Panc1 (cell line): Measurements from ENCODE around the gene USB1. TPM values are rescaled to one million over a fixed set of nuclear protein-coding genes. Genes with fewer than 3 reads are reported as not detected.

Experiments
- ATAC-seq: fragments of 200-7000 bp; cut with Tn5 transposase; 2 replicates; pipeline ENCODE4 v1.9.1; 2020; ENCODE audit warnings: mild to moderate bottlenecking, moderate library complexity
- BruUV-seq: library from RNA; stranded (reverse); fragments of 400-500 nt; replicated peaks from 2 replicates; lab custom pipeline; 2021; lab: Mats Ljungman, UMichigan
- CTCF ChIA-PET: fragments of 300-600 bp; sonication (Branson Sonifier 250); formaldehyde crosslinking; loops from one replicate; lab custom pipeline; 2022; ENCODE audit warnings: antibody characterized with exemption; lab: Charles Lee
- POLR2A ChIA-PET: fragments of 300-600 bp; sonication (Branson Sonifier 250); formaldehyde crosslinking; loops from one replicate; lab custom pipeline; 2022; ENCODE audit warnings: antibody characterized with exemption; lab: Charles Lee
- DNase-seq: peaks from one replicate; pipeline ENCODE4 v3.0.0-alpha.2; 2010; ENCODE audit warnings: low read depth, low spot score
- H3K27ac ChIP-seq: 2 replicates; pipeline ENCODE4 v1.5.1; 2011; ENCODE audit warnings: mild to moderate bottlenecking, low read length, inconsistent platforms
- H3K27me3 ChIP-seq: fragments of 200-500 bp; sonication (Bioruptor generic); 2 replicates; pipeline ENCODE4 v1.6.0; 2014; ENCODE audit warnings: low read length, inconsistent platforms; ENCODE audit not compliant: control insufficient read depth, insufficient read depth
- H3K36me3 ChIP-seq: fragments of 200-500 bp; sonication (Bioruptor generic); 2 replicates; pipeline ENCODE4 v1.5.1; 2014; ENCODE audit warnings: inconsistent platforms, mild to moderate bottlenecking, low read length, moderate library complexity; ENCODE audit not compliant: control insufficient read depth, insufficient read depth
- H3K4me1 ChIP-seq: 2 replicates; pipeline ENCODE4 v1.5.1; 2011; ENCODE audit warnings: inconsistent platforms, mild to moderate bottlenecking, low read length, moderate library complexity; ENCODE audit not compliant: control insufficient read depth, insufficient read depth
- H3K4me3 ChIP-seq, 2 experiments: 2 replicates each; pipeline ENCODE4 v1.5.1; 2011 to 2012; ENCODE audit warnings: low read depth in 2 of 2, low read length in 2 of 2, mild to moderate bottlenecking in 2 of 2, inconsistent platforms in 1 of 2, moderate library complexity in 1 of 2
- H3K9me3 ChIP-seq: fragments of 200-500 bp; sonication (Bioruptor generic); 2 replicates; pipeline ENCODE4 v1.5.1; 2014; ENCODE audit warnings: low read depth, mild to moderate bottlenecking, inconsistent platforms, low read length, moderate library complexity; ENCODE audit not compliant: control insufficient read depth, insufficient read depth
- POLR2AphosphoS5 ChIP-seq: IDR thresholded peaks from 2 replicates; pipeline ENCODE4 v1.6.1; 2012; ENCODE audit warnings: mild to moderate bottlenecking, low read depth, low read length, moderate library complexity
- SIN3A ChIP-seq: IDR thresholded peaks from 2 replicates; pipeline ENCODE4 v1.6.1; 2012; ENCODE audit warnings: low read depth, mild to moderate bottlenecking, low read length, moderate library complexity, borderline replicate concordance; ENCODE audit not compliant: insufficient read depth
- TCF7L2 ChIP-seq: IDR thresholded peaks from 2 replicates; pipeline ENCODE4 v1.6.1; 2011; ENCODE audit warnings: mild to moderate bottlenecking, low read depth, low read length, inconsistent platforms
- in situ Hi-C: cut with HindIII; loops from 2 replicates; pipeline ENCODE4 v1.10.0; 2016; ENCODE audit warnings: low sequenced_read_pairs, low pct_unique_long_range_greater_than_20kb
- intact Hi-C: fragments of 100-400 bp; cut with micrococcal nuclease; formaldehyde crosslinking; loops from one replicate; pipeline ENCODE4 v1.10.0; 2022; ENCODE audit not compliant: unreplicated experiment
- total RNA-seq: library from RNA; stranded (reverse); gene quantifications from one replicate; pipeline ENCODE4 v1.2.1, GENCODE V29; 2021; ENCODE audit not compliant: unreplicated experiment
- TF ChIP-seq, protein P1 (sequence below): fragments of 450-650 bp; IDR thresholded peaks from 2 replicates; pipeline ENCODE4 v1.5.1; 2017; ENCODE audit warnings: mild to moderate bottlenecking
- TF ChIP-seq, protein P2 (sequence below), 2 experiments: IDR thresholded peaks; 2 replicates each; pipeline ENCODE4 v1.6.1; 2011 to 2012; ENCODE audit warnings: low read depth in 2 of 2, control low read depth in 1 of 2, low read length in 1 of 2, mild to moderate bottlenecking in 1 of 2, moderate library complexity in 1 of 2; ENCODE audit not compliant: insufficient read depth in 1 of 2

Gene USB1
- total RNA-seq, 1 experiment from 2014 or later, result 58.2 TPM

DNA sequence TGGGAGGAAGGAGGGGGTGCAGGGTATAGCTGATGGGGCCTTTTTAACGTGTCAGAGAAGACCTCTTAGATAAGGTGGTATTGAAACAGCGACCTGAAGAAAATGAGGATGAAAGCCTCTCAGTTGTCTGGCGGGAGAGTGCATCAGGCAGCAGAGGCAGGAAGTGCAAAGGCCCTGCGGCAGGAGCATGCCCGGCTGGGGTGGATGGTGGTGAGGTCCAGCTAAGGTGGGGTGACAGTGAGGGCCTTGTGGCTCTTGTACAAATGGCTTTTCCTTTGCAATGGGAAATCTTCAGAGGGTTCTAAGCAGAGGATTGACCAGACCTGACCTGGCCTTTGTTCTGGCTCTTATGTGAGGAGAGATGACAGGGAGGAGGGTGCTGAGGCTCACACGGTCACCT is 35.7 kb downstream of the USB1 start:
- no peak overlapping the region for H3K27ac ChIP-seq
- H3K27me3 ChIP-seq, result no peaks in the 10 kb centered on the region
- H3K4me3 ChIP-seq, result no peak overlapping the region
- no peak for ATAC-seq
- in situ Hi-C loops, result no loop called here
- no peak for DNase-seq
- CTCF ChIA-PET, result no interaction called here
- H3K4me1 ChIP-seq, result no peaks in the 10 kb centered on the region
- intact Hi-C loops, result no loop called here
- BruUV-seq, result no TSS peak
- no peaks in the 10 kb centered on the region for H3K9me3 ChIP-seq
- TF ChIP-seq SIN3A, result no peak
- no peak for TF ChIP-seq TCF7L2
- TF ChIP-seq, protein P1, sequence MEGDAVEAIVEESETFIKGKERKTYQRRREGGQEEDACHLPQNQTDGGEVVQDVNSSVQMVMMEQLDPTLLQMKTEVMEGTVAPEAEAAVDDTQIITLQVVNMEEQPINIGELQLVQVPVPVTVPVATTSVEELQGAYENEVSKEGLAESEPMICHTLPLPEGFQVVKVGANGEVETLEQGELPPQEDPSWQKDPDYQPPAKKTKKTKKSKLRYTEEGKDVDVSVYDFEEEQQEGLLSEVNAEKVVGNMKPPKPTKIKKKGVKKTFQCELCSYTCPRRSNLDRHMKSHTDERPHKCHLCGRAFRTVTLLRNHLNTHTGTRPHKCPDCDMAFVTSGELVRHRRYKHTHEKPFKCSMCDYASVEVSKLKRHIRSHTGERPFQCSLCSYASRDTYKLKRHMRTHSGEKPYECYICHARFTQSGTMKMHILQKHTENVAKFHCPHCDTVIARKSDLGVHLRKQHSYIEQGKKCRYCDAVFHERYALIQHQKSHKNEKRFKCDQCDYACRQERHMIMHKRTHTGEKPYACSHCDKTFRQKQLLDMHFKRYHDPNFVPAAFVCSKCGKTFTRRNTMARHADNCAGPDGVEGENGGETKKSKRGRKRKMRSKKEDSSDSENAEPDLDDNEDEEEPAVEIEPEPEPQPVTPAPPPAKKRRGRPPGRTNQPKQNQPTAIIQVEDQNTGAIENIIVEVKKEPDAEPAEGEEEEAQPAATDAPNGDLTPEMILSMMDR, result no peak
- TF ChIP-seq, protein P2, sequence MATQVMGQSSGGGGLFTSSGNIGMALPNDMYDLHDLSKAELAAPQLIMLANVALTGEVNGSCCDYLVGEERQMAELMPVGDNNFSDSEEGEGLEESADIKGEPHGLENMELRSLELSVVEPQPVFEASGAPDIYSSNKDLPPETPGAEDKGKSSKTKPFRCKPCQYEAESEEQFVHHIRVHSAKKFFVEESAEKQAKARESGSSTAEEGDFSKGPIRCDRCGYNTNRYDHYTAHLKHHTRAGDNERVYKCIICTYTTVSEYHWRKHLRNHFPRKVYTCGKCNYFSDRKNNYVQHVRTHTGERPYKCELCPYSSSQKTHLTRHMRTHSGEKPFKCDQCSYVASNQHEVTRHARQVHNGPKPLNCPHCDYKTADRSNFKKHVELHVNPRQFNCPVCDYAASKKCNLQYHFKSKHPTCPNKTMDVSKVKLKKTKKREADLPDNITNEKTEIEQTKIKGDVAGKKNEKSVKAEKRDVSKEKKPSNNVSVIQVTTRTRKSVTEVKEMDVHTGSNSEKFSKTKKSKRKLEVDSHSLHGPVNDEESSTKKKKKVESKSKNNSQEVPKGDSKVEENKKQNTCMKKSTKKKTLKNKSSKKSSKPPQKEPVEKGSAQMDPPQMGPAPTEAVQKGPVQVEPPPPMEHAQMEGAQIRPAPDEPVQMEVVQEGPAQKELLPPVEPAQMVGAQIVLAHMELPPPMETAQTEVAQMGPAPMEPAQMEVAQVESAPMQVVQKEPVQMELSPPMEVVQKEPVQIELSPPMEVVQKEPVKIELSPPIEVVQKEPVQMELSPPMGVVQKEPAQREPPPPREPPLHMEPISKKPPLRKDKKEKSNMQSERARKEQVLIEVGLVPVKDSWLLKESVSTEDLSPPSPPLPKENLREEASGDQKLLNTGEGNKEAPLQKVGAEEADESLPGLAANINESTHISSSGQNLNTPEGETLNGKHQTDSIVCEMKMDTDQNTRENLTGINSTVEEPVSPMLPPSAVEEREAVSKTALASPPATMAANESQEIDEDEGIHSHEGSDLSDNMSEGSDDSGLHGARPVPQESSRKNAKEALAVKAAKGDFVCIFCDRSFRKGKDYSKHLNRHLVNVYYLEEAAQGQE (IDR thresholded peaks at IDR 0.05; ENCODE audit: insufficient read depth in 1 of 2, low read depth in 2 of 2, low read length in 1 of 2), result no peak
- TF ChIP-seq POLR2AphosphoS5, result no peak
- no peaks in the 10 kb centered on the region for H3K36me3 ChIP-seq
- POLR2A ChIA-PET, result no interaction called here

DNA sequence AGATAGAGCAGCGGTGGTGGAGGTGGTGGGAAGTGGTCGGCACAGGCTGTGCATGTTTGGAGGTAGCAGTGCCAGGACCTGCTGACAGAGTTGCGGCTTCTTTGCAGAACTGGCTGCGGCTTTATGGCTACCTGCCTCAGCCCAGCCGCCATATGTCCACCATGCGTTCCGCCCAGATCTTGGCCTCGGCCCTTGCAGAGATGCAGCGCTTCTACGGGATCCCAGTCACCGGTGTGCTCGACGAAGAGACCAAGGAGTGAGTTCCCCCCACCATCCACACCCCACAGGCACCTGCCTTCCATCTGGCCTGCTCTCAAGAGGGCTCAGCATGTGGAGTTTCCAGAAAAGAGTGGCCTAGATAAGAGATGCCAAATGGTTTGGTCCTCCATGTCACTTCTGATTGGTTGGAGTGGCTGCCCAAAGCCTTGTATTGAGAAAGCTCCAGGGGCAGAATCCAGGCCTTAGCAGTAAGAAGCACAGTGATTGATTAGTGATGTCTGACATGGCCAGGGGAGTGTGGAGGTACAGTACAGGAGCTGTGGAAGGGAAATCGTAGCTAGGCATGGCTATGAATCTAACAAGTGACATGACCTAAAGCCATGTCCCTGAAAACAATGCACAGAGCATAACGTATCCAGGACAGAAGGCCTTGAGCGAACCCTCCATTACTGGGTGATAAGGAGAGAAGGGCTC is 36.3 kb downstream of the USB1 start:
- no peak for DNase-seq
- H3K4me1 ChIP-seq, result no peaks in the 10 kb centered on the region
- H3K4me3 ChIP-seq, result no peak overlapping the region
- no peak for ATAC-seq
- in situ Hi-C loops (no loop called here), intact Hi-C loops (no loop called here)
- H3K9me3 ChIP-seq, result no peaks in the 10 kb centered on the region
- ChIA-PET CTCF (no interaction called here), POLR2A (no interaction called here)
- no peak overlapping the region for H3K27ac ChIP-seq
- TF ChIP-seq, protein P1, result no peak
- TF ChIP-seq, protein P2 (IDR thresholded peaks at IDR 0.05; ENCODE audit: insufficient read depth in 1 of 2, low read depth in 2 of 2, low read length in 1 of 2), result no peak
- TF ChIP-seq POLR2AphosphoS5 (no peak), TCF7L2 (no peak), SIN3A (no peak)
- no TSS peak for BruUV-seq
- H3K27me3 ChIP-seq, result no peaks in the 10 kb centered on the region
- H3K36me3 ChIP-seq, result no peaks in the 10 kb centered on the region
